SK-N-SH treated with all-trans-retinoic acid at 6 μM for 48 hours (cell line): Measurements from ENCODE around the gene SLC22A14.

Experiments used
- ARNTL ChIP-seq: fragments of 450-650 bp; formaldehyde crosslinking; IDR thresholded peaks from 2 replicates; pipeline ENCODE4 v1.5.0; 2020; ENCODE audit warnings: low read depth, mild to moderate bottlenecking, moderate library complexity, borderline replicate concordance
- BACH2 ChIP-seq: fragments of 250-450 bp; sonication (Bioruptor Pico); IDR thresholded peaks from 2 replicates; pipeline ENCODE4 v1.9.0; 2021; ENCODE audit warnings: mild to moderate bottlenecking, borderline replicate concordance
- CSRNP3 ChIP-seq: fragments of 250-450 bp; sonication (Bioruptor Pico); IDR thresholded peaks from 2 replicates; pipeline ENCODE4 v1.5.1; 2021; ENCODE audit warnings: mild to moderate bottlenecking, moderate library complexity
- OSR1 ChIP-seq: fragments of 250-450 bp; sonication (Bioruptor Pico); IDR thresholded peaks from 2 replicates; pipeline ENCODE4 v1.8.0; 2022; ENCODE audit warnings: moderate library complexity, mild to moderate bottlenecking, inconsistent platforms
- RARB ChIP-seq: fragments of 250-450 bp; sonication (Bioruptor Pico); IDR thresholded peaks from 2 replicates; pipeline ENCODE4 v1.8.0; 2021; ENCODE audit warnings: mild to moderate bottlenecking, moderate library complexity
- SNAI2 ChIP-seq: fragments of 250-450 bp; sonication (Bioruptor Pico); IDR thresholded peaks from 2 replicates; pipeline ENCODE4 v1.5.0; 2020; ENCODE audit warnings: mild to moderate bottlenecking, moderate library complexity
- TOX ChIP-seq: fragments of 250-450 bp; sonication (Bioruptor Pico); IDR thresholded peaks from 2 replicates; pipeline ENCODE4 v1.8.0; 2021; ENCODE audit warnings: mild to moderate bottlenecking, moderate library complexity, borderline replicate concordance
- ZC3H10 ChIP-seq: fragments of 250-450 bp; sonication (Bioruptor Pico); IDR thresholded peaks from 2 replicates; pipeline ENCODE4 v1.5.1; 2021; ENCODE audit warnings: mild to moderate bottlenecking, moderate library complexity
- ZFP3 ChIP-seq: fragments of 250-450 bp; sonication (Bioruptor Pico); IDR thresholded peaks from 2 replicates; pipeline ENCODE4 v1.5.0; 2020; ENCODE audit warnings: mild to moderate bottlenecking, moderate library complexity
- ZFP30 ChIP-seq: fragments of 450-650 bp; formaldehyde crosslinking; IDR thresholded peaks from 2 replicates; pipeline ENCODE4 v1.5.0; 2022; ENCODE audit warnings: mild to moderate bottlenecking, moderate library complexity
- ZNF70 ChIP-seq: fragments of 450-650 bp; formaldehyde crosslinking; IDR thresholded peaks from 2 replicates; pipeline ENCODE4 v1.5.0; 2020; ENCODE audit warnings: mild to moderate bottlenecking, moderate library complexity
- TF ChIP-seq, protein P1 (sequence below): fragments of 250-450 bp; sonication (Bioruptor Pico); IDR thresholded peaks from 2 replicates; pipeline ENCODE4 v1.5.1; 2020; ENCODE audit warnings: low read depth, mild to moderate bottlenecking, moderate library complexity
- TF ChIP-seq, protein P2 (sequence below): fragments of 250-450 bp; sonication (Bioruptor Pico); IDR thresholded peaks from 2 replicates; pipeline ENCODE4 v1.8.0; 2020; ENCODE audit warnings: mild to moderate bottlenecking, moderate library complexity, borderline replicate concordance

DNA sequence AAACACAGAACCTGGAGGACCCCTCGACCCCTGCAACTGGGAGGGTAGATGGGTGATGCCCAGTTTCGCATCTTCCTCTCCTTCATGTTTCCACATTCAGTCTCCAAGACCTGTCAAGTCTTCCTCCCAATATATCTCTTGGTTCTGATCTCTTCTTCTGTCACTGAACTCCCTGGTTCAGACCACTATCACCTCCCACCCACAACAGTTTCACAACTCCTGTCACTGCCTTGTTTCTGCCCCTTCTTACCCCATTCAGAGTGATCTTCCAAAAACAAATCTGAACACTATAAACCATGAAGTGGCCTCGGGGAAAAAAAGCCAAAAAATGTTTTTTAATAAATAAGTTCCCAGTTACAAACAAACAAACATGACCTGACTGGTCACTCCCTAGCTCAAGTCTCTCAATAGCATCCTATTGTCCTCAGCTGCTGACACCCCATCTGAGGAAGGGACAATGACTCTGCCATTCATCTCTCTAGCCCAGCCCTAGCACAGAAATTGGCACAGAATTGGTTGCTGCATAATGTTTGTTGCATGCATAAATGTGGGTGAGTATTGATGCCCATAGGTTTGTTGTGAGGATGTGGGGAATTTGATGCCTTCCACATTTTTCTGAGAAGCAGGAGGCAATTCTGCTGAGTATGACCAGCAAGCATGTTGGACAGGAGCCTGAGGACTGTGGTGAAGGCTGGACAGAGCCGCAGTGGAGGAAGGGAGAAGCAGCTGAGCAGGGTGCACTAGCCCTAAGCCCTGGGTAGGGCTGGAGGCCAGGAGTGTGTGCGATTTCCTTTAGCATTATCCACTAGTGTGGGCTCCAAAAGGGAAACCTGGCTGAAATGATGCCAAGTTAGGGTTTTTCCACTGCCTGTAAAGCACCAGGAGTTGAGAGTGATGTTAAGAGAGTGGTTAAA is 52.3 kb downstream of the SLC22A14 start:
- TF ChIP-seq CSRNP3 (no peak), ZFP3 (CRISPR knock-in tag) (no peak), BACH2 (CRISPR knock-in tag) (no peak), ZFP30 (CRISPR knock-in tag) (no peak), ARNTL (no peak), SNAI2 (no peak), OSR1 (CRISPR knock-in tag) (no peak), ZC3H10 (CRISPR knock-in tag) (no peak), RARB (CRISPR knock-in tag) (no peak), TOX (CRISPR knock-in tag) (no peak), ZNF70 (CRISPR knock-in tag) (no peak)
- TF ChIP-seq, protein P1, sequence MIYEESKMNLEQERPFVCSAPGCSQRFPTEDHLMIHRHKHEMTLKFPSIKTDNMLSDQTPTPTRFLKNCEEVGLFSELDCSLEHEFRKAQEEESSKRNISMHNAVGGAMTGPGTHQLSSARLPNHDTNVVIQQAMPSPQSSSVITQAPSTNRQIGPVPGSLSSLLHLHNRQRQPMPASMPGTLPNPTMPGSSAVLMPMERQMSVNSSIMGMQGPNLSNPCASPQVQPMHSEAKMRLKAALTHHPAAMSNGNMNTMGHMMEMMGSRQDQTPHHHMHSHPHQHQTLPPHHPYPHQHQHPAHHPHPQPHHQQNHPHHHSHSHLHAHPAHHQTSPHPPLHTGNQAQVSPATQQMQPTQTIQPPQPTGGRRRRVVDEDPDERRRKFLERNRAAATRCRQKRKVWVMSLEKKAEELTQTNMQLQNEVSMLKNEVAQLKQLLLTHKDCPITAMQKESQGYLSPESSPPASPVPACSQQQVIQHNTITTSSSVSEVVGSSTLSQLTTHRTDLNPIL (CRISPR knock-in tag): no peak
- TF ChIP-seq, protein P2, sequence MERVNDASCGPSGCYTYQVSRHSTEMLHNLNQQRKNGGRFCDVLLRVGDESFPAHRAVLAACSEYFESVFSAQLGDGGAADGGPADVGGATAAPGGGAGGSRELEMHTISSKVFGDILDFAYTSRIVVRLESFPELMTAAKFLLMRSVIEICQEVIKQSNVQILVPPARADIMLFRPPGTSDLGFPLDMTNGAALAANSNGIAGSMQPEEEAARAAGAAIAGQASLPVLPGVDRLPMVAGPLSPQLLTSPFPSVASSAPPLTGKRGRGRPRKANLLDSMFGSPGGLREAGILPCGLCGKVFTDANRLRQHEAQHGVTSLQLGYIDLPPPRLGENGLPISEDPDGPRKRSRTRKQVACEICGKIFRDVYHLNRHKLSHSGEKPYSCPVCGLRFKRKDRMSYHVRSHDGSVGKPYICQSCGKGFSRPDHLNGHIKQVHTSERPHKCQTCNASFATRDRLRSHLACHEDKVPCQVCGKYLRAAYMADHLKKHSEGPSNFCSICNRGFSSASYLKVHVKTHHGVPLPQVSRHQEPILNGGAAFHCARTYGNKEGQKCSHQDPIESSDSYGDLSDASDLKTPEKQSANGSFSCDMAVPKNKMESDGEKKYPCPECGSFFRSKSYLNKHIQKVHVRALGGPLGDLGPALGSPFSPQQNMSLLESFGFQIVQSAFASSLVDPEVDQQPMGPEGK (CRISPR knock-in tag): no peak
